Right atrium auricular region (tissue), 2 donors: ENCODE results near the gene GPC2. TPM values are rescaled to one million over a fixed set of nuclear protein-coding genes. Genes with fewer than 3 reads are reported as not detected.

Experiments
- DNase-seq: peaks from one replicate; pipeline ENCODE4 v3.0.0-alpha.2; 2019; ENCODE audit warnings: low spot score
- H3K27ac ChIP-seq, 2 donors: fragments of 200-600 bp; sonication (generic); 1 replicate in 1 of 2; 2 replicates in 1 of 2; pipeline ENCODE4 v1.5.1; 2016 to 2019
- H3K27me3 ChIP-seq, 2 donors: fragments of 200-600 bp; sonication (generic); one replicate each; pipeline versions ENCODE4 v1.5.1 to v1.6.0; 2017 to 2019
- H3K36me3 ChIP-seq: fragments of 200-600 bp; sonication (generic); one replicate; pipeline ENCODE4 v1.5.1; 2016
- H3K4me1 ChIP-seq, 2 donors: fragments of 200-600 bp; sonication (generic); one replicate each; pipeline versions ENCODE4 v1.5.1 to v1.6.0; 2017 to 2019
- H3K4me3 ChIP-seq, 2 donors: fragments of 200-600 bp; sonication (generic); 1 replicate in 1 of 2; 2 replicates in 1 of 2; pipeline ENCODE4 v1.5.1; 2017 to 2019; ENCODE audit warnings: mild to moderate bottlenecking in 1 of 2, moderate library complexity in 1 of 2
- H3K9me3 ChIP-seq, 2 donors: fragments of 200-600 bp; sonication (generic); one replicate each; pipeline ENCODE4 v1.5.1; 2019
- CTCF ChIP-seq, 2 donors: fragments of 200-600 bp; sonication (generic); IDR thresholded peaks; one replicate each; pipeline ENCODE4 v1.5.1; 2019; ENCODE audit warnings: antibody characterized with exemption in 2 of 2
- total RNA-seq, 2 donors: library from RNA; depleted of rRNA; stranded (reverse); fragments of >200 nt; gene quantifications; one replicate each; pipeline ENCODE4 v1.1.0, GENCODE V29; 2016

GPC2 gene
- total RNA-seq, 2 donors from 2014 or later, result 0.12 TPM; not detected in 1

- Histone ChIP-seq H3K4me3 (no peak overlapping the region), H3K9me3 (no peaks in the 10 kb centered on the region), H3K36me3 (no peaks in the 10 kb centered on the region), H3K27me3 (peaks cover 0 to under 1% of the 10 kb centered on the region in 2 donors), H3K27ac (no peak overlapping the region), H3K4me1 (peaks cover 0 to 27% of the 10 kb centered on the region in 2 donors)
- DNase-seq, result no peak
- TF ChIP-seq CTCF (IDR thresholded peaks at IDR 0.05), result no peak
Observed at GRCh38 chr7:100166317-100166940, 10.8 kb downstream of the GPC2 start.

- TF ChIP-seq CTCF (IDR thresholded peaks at IDR 0.05), result no peak
- no peak overlapping the region for H3K4me3 ChIP-seq
- no peaks in the 10 kb centered on the region for H3K27me3 ChIP-seq
Observed at GRCh38 chr7:100163871-100164270, 13.3 kb downstream of the GPC2 start.

GRCh38 chr7:100163006-100163531 is 14.1 kb downstream of the GPC2 start:
- Histone ChIP-seq H3K4me1 (peaks cover 0 to 16% of the 10 kb centered on the region in 2 donors), H3K27me3 (no peaks in the 10 kb centered on the region), H3K4me3 (no peak overlapping the region), H3K36me3 (no peaks in the 10 kb centered on the region), H3K9me3 (no peaks in the 10 kb centered on the region), H3K27ac (no peak overlapping the region)
- no peak for DNase-seq
- TF ChIP-seq CTCF (IDR thresholded peaks at IDR 0.05), result no peak

More at GRCh38 chr7:100163871-100164270, 13.3 kb downstream of the GPC2 start:
- DNase-seq, result no peak
- no peak overlapping the region for H3K27ac ChIP-seq
- H3K36me3 ChIP-seq, result no peaks in the 10 kb centered on the region
- H3K9me3 ChIP-seq, result no peaks in the 10 kb centered on the region
- H3K4me1 ChIP-seq, result peaks cover 0 to 21% of the 10 kb centered on the region in 2 donors

GRCh38 chr7:100160067-100160466 is 17.1 kb downstream of the GPC2 start:
- no peak for DNase-seq
- H3K27ac ChIP-seq, result no peak overlapping the region
- no peak for TF ChIP-seq CTCF (IDR thresholded peaks at IDR 0.05)

GRCh38 chr7:100159099-100159623 is 18.0 kb downstream of the GPC2 start:
- no peaks in the 10 kb centered on the region for H3K27me3 ChIP-seq
- peaks cover 25% of the 10 kb centered on the region for H3K36me3 ChIP-seq
- H3K4me3 ChIP-seq, result peak overlapping the region; percentile 71 to 74
- H3K9me3 ChIP-seq, result no peaks in the 10 kb centered on the region
- peaks cover 0 to 22% of the 10 kb centered on the region in 2 donors for H3K4me1 ChIP-seq
- no peak for DNase-seq
- peak overlapping the region; percentile 72 to 80 for H3K27ac ChIP-seq
- no peak for TF ChIP-seq CTCF (IDR thresholded peaks at IDR 0.05)

More at GRCh38 chr7:100160067-100160466, 17.1 kb downstream of the GPC2 start:
- Histone ChIP-seq H3K36me3 (peaks cover 17% of the 10 kb centered on the region), H3K27me3 (no peaks in the 10 kb centered on the region), H3K4me3 (no peak overlapping the region), H3K4me1 (peaks cover 0 to 22% of the 10 kb centered on the region in 2 donors), H3K9me3 (no peaks in the 10 kb centered on the region)
